ENCODE data around the gene FGFR4.
"Not testable (repeated sequence)": the region's sequence is repeated elsewhere in the genome, so short reads cannot be mapped to it uniquely, and the experiment has no call there.

FGFR4 gene

DNA sequence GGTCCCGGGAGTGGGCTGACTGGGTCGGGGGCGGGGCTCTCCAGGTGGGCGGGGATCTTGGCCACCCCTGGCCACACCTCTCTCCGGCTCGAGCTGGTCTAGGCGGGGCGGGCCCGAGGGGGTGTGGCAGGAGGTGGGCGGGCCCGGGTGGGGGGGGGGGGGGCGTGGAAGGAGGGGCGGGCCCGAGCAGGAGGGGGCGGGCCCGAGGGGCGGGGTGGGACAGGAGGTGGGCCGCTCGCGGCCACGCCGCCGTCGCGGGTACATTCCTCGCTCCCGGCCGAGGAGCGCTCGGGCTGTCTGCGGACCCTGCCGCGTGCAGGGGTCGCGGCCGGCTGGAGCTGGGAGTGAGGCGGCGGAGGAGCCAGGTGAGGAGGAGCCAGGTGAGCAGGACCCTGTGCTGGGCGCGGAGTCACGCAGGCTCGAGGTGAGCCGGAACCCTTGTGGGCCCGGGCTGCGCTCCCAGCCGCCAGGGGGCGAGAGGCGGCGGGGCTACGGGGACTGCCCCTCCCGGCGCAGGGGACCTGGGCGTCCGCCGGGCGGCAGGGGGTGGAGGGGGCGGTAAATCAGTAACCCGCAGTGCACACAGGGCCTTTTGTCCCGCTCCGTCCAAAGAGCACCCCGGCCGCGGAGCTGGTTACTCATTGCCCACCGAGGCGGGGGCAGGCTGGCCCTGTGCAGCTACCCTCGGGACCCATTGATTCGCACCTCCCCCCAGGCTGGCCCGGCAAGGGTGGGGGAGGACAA is at the start of gene FGFR4:
TSS of gene FGFR4 (plus strand) at position 262 of the 744 bp plus-strand sequence. CDS start 2,688 bp downstream, outside the sequence.
- peak; percentile 63 for DNase-seq (ENCODE audit: low read depth)

DNA sequence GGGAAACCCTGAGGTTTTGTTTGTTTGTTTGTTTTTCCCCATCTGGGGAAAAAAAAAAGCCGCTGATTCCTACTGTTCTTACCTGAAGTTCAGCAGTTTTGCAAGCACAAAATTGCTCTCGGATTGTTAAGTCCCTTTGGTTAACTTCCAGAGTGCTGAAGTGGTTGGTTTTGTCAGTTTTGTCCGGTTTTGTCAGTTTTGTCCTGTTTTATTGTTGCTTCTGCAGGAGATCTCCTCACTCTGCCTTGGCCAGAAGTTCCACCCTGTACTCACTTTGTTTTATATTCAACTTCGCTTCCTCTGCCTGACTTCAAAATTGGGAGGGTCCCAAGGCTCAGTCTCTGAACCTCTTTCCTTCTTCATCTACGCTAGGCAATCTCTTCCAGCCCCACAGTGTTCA is 49.8 kb upstream of the FGFR4 start:
- DNase-seq (ENCODE audit: low read depth): no peak

DNA sequence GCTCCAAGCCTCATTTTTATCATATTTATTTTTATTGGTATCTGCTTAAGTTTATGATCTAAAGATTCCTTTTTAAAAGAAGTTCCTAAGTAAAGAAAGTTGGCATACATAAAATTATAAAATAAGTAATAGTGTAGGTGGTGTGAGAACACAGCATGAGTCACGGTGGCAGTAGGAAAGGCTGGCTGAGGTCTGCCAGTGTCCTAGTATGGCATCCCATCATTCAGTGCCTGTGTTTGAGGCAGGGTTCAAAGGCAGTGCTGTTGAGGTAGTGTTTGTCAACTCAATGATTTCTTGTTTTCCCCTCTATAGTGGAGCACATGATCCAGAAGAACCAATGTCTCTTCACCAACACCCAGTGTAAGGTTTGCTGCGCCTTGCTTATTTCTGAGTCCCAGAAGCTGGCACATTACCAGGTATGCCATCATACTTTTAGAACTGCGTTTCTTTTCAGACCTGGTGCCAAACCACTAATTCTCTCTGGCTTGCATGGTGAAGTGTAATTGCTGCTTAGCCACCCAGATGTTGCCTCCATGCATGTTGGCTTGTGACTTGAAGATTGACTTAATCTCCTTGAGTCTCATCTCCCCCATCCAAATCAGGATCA is 45.8 kb upstream of the FGFR4 start:
- no peak for DNase-seq (ENCODE audit: low read depth)

DNA sequence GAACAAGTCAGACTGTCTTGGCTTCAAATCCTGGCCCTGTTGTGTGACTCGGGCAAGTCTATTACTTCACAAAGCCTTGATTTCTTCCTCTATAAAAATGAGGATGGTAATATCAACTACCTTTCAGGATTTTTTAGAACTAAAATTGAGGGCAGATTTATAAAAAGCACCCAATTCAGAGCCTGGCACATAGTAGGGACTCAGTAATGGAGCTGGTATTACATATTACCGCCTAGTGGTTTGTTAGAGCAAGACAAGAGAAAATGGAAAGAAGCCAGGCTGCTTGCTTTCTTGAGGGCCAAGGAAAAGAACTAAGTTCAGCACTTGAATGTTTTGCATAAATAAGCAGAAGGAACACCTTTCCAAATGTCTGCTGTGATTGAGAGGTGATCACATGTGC is 44.8 kb upstream of the FGFR4 start:
- DNase-seq (ENCODE audit: low read depth): no peak

DNA sequence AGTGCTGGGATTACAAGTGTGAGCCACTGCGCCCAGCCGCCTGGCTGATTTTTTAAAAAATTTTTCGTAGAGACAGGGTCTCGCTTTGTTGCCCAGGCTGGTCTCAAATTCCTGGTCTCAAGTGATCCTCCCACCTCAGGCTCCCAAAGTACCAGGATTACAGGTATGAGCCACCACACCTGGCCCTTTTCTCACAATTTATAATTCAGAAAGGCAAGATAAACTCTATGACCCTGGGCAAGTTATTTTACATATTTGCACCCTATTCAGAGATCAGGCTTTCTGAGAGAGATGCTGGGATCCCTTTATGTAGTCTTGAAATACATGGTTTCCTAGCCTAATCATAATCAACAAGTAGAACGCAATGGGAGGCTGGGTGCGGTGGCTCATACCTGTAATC is 43.6 kb upstream of the FGFR4 start:
- no peak for DNase-seq (ENCODE audit: low read depth)

DNA sequence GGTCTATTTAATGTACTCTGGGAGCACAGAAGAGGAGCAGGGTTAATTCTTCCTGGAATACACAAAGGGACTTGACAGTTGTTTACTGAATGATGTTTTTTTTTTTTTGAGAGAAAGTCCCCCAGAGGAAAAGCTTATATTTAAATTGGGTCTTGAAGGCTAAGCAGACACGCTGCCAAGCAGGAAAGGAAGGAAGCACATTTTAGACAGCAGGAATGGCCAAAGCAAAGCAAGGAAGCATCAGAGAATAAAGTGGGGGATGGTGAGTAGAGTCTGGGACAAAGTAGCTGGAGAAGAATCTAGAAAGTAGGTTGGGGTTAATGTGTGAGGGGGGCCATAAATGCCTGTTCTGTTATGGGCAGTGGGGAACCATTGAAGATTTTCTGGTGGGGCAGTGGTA is 42.8 kb upstream of the FGFR4 start:
- DNase-seq (ENCODE audit: low read depth): no peak

DNA sequence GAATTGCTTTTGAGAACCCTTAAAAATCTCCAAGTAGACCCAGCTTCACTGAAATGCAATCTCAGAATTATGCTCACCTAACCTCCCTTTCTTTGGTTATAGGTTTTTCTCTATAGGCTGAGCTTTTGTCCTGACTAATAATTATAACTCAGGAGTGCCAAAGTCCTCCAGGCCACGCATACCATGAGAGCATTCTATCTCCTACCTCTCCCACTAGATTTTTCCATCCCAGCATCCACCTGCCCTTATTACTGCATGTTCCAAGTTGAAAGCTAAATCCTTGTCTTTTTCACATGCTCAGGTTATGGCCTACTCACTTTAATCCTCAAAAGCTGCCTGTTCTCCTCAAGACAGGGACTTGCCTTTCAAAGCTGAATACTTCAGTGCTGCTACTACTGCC is 42.1 kb upstream of the FGFR4 start:
- no peak for DNase-seq (ENCODE audit: low read depth)

DNA sequence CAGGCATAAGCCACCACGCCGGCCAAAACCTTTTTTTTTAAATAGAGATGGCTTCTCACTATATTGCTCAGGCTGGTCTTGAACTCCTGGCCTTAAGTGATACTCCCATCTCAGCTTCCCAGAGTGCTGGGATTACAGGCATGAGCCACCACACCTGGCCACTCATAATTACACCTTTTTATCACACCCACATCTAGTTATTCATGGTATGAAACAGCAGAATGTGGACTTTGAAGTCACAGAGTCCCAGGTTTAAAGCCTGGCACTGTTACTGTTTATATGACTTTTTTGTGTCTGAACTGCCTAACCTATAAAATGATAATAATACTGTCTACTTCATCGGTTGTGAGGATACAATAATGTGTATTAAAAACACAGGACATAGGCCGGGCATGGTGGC is 41.1 kb upstream of the FGFR4 start:
- no peak for DNase-seq (ENCODE audit: low read depth)

DNA sequence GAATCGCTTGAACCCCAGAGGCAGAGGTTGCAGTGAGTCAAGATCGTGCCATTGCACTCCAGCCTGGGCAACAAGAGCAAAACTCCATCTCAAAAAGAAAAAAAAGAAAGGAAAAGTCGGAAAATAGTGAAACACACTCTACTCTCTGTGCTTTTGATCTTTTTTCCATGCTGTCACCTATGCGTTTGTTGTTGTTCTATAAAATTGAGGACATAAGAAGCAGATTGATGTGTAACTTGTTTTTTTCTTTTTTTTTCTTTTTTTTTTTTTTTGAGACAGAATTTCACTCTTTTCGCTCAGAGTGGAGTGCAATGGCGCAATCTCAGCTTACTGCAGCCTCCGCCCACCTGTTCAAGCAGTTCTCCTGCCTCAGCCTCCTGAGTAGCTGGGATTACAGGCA is 38.2 kb upstream of the FGFR4 start:
- DNase-seq (ENCODE audit: low read depth): not testable (repeated sequence)

DNA sequence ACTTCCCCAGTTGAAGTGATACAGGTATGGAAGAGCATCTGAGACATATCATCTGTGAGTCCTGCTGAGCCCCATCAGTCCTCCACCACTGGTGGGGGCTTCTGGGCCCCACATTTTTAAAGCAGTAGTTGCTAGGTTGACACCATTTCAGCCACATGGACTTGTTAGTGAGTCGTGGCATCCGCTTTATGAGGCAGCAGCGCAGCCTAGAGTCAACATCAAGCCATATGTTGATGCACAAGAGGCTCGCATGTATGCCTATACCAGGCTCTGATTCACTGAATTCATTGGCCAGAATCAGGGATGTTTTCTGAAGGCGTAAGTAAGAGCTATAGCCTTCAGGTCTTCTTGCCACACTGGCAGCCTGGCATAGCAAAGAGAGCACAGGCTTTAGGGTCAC is 37.4 kb upstream of the FGFR4 start:
- peak; percentile 8 for DNase-seq (ENCODE audit: low read depth)

DNA sequence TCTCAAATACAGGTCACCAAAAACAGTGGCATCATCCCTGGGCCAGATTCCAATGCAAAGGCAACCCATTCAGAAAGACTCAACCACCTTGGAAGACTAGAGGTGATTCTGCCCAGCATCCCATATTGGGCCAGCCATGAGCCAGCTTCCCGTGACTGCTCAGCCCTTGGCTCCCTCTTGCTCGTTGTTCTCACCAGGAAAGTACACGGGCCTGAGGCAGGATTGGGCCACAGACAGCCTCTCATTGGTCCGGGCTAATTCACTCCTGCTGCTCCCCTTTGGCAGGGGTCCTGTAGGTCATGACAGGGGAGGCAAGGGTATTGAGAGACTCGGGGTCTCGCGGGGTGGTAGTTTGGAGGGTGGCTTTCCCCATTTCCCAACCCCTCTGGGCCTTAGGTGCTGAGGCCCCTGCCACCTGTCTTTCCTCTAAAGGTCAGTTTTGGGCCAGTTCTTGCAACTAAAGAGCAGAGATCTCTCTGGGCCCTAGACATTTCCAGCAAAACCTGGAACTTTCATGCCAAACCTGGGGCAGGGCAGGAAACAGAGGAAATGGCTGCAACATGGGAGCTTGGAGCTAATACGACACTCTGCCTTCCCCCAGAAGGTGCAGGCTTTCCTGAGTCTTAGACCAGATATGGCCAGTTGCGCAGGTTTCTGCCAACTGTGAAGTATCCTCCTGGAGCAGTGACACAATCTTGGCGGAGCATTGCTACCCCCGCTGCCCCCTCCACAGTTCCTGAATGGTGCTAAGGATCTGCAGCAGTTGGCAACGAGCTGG is 22.0 kb upstream of the FGFR4 start:
- DNase-seq (ENCODE audit: low read depth): no peak

DNA sequence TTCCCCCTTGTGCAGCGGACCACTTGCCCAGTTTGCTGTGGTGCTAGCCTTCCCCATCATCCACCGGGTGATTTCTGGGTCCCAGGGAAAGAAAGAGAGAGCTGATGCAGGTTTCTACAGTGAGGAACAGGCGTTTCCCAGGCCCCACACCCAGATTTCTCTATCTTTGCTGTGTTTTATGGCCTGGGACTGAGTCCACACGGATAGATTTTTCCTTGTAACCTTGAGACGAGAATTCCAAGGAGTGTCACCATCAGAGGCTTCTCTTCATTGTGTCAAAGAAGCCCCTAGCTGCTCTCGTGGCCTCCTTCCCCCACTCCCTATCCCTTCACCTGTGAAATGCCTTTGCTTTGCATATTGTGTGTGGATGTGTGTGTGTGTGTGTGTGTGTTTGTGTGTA is 21.2 kb upstream of the FGFR4 start:
- DNase-seq (ENCODE audit: low read depth): no peak

DNA sequence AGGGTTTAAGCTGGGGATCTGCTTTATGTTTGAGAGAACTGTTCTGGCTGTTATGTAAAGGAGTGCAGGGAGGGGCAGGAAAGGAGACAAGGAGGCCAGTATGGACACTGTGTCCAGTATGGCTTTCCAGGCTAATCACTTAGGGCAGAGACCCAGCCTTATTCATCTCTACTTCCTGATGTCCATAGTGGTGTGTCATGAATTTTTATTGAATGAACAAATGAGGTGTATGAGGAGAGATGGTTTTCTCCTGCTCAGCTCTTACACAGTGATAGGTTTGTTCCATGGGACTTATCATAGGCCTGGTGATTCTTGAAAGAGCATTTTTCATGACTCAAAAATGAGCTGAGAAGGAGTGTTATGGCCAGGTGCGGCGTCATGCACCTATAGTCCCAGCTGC is 20.5 kb upstream of the FGFR4 start:
- peak; percentile 60 for DNase-seq (ENCODE audit: low read depth)

DNA sequence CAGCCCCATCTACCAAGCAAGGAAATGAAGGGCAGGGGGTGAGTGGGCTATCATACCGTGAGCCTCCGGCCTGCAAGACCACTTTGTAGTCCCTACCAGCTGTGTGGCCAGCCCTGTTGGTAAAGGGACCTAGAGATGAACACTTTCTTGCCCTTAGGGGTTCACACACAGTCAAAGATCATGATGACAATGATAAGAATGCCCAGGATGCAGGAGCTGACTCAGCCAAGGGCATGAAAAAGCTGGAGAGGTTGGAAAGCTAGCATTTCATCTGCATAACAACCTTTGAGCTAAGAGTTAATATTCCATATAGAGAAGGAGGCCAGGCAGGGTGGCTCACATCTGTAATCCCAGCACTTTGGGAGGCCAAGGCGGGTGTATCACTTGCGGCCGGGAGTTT is 19.2 kb upstream of the FGFR4 start:
- DNase-seq (ENCODE audit: low read depth): peak; percentile 78

DNA sequence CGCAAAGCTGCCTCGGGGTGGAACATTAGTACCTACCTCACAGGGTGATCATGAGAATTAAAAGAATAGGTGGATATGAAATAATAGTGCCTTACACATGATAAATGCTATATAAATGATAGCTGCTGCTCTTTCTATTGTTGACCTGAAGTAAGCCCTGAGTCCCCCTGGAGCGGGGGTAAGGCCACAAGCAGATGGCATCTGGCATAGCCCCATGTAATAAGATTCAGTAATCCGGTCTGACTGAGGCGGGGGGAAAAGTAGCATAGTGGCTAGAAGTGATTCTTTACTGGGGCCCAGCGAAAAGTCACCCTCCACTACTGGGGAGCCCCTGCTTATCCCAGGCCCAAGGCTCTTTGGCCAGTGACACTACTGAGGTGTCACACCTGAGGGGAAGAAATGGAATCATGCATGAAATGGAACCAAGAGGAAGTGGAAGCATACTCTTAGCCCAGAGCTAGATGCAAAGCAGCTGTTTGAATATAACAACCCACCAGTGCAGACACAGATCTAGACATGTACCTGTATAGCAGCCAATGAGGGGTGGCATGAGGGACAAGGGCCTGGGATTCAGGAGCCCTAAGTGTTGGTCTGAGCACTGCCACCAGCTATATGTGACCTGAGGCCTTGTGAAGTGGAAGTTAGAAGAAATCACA is 16.1 kb upstream of the FGFR4 start:
- no peak for DNase-seq (ENCODE audit: low read depth)

DNA sequence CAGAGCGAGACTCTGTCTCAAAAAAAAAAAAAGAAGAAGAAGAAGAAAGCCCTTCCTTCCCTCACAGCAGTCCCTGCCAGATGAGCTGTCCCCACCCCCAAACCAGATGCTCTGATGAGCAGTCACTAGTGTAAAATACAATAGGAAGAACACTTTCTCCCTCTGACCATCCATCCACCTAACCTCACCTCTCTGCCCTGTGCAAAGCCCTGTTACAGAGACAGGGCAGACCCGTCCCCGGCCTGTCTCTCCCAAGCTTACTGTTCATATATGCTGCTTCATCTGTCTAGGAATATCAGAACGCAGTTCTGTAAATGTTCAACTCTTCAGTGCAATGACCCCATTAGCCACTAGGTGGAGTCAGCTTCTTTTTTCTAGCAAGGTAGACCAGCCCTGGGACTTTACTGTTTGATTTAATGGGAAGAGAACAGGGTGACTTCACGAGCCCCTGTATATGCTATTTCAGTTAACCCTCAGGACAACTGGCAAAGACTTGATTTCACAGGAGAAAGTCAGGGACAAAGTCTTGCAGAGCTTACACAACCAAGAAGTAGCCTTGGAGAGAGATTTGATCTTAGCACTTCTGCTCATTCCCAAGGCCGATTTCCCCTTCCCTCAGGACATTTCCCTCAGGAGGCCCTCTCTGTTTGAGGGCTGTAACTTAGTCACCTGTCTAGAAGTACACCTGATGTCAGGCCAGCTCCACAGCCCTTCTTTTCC is 14.9 kb upstream of the FGFR4 start:
- DNase-seq (ENCODE audit: low read depth): peak; percentile 88

DNA sequence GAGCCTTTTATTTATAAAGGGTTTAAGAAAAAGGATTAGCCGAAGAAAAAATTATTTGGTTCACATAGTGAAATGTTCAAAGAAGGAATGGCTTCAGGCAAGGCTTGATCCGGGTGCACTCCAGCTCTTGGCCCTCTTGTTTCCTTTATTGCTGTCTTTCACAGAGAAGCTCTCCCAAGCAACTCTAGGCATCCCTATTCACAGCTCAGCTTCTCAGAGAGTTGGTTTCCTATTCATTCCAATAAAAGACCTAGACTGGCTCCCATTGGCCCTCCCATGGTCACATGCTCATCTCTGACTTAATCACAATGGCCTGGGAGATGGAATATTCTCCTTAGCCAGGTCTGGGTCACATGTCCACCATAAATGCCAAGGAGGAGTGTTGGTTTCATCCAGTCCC is 9.4 kb upstream of the FGFR4 start:
- peak; percentile 35 for DNase-seq (ENCODE audit: low read depth)

DNA sequence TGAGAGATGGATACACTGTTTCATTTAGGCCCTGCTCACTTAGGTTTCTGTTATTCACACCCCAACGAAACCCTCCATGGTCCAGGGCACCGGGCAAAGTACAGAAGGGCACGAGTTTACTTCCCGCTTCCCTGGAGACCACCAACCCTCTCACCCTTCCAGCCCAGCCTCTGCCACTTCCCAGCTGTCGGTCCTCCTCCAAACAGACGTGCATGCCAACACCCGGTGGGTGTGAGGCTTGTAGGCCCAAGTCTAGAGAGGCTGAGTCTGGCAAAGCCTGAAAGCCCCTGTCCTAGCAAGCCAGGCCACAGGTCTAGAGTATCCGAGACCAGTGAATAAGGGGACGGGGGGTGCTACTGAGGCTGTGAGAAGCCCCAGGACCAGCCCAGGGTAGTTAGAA is 7.1 kb upstream of the FGFR4 start:
- no peak for DNase-seq (ENCODE audit: low read depth)

DNA sequence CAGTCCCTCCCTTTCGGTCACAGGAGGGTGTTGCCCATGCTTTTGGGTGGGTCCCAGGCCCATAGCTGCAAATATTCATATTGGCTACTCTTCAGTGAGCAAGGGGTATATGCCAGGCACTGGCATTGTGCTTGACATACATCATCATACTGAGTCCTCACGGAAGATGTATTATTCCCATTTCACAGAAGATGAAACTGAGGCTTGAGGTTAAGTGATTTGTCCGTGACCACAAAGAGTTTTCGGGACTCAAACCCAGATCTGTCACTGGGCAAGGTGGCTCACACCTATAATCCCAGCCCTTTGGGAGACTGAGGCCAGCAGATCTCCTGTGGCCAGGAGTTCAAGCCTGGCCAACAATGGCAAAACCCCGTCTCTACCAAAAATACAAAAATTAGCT is 6.5 kb upstream of the FGFR4 start:
- no peak for DNase-seq (ENCODE audit: low read depth)

DNA sequence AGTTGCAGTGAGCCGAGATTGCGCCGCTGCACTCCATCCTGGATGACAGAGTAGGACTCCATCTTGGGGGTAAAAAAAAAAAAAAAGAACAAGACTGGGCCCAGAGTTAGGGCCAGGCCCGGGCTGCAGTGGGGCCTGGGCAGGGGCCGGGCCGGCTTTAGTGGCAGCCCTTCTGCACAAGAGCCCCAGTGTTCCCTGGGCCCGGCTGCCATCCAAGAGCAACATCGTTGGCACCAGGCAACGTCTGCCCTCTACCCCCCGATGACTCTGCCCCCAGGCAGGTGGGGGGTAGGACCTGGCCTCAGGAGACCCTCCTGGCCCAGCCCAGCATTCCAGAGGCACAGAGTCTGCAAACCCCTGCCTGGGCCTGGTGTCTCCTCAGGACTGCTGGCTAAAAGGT is 4.9 kb upstream of the FGFR4 start:
- DNase-seq (ENCODE audit: low read depth): no peak

DNA sequence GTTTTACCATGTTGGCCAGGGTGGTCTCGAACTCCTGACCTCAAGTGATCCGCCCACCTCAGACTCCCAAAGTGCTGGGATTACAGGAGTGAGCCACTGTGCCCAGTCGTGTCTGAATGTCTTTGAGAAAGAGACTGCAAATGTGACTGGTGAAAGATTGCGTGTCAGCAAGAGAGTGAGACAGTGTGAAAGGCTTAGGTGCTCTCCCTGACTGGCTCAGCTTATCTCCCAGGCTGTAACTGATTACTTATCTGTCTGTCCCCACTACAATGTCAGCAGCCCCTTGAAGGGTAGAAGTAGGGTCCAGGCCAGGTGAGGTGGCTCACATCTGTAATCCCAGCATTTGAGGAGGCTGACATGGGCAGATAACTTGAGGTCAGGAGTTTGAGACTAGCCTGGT is 3.4 kb upstream of the FGFR4 start:
- no peak for DNase-seq (ENCODE audit: low read depth)

DNA sequence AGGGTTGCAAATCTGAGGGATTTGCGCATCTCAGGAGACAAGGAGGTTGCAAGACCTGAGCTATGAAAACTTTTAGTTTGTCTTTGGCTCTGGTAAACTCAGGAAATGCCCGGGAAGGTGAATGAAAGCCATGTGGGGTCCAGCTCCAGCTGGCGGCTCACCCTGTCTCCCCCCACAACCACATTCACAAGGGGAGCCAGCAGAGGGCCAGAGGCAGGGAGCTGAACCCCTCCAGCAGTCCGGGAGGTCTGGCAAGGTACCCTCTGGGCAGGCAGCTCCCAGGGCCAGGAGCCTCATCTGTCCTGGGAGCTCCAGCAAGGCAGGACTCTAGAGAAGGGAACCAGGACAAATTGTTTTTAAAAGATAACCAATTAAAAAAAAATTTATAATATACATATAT is 2.5 kb upstream of the FGFR4 start:
- DNase-seq (ENCODE audit: low read depth): no peak
